ENCODE measurements around the gene PATE3. TPM values are rescaled to one million over a fixed set of nuclear protein-coding genes. Genes with fewer than 3 reads are reported as not detected.

Gene PATE3, protein sequence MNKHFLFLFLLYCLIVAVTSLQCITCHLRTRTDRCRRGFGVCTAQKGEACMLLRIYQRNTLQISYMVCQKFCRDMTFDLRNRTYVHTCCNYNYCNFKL
- not detected in 2 replicates for total RNA-seq (2022)
- not detected for Bru-seq, nascent RNA
- not detected for BruChase-seq, experiment 1, labeled RNA remaining after a 6-hour chase
- BruChase-seq, experiment 2, labeled RNA remaining after a 2-hour chase = not detected
- long read RNA-seq = 0 reads

DNA sequence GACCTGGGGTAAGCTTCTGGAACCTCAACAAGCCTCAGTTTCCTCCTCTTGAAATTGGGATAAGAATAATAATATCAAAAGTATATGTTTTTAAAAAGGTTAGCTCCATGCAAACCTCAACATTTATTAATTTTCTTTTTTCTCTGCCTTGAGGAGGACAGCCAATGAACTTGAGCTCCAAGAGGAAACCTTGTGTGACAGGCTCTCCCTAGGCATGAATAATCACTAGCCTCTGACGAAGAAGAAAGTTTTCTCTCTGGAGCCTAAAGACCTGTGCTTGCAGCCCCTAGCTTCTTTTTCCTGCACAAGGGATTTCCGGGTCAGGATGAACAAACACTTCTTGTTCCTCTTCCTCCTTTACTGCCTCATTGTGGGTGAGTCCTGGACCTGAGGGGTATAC lies at the start of gene PATE3:
Gene PATE3, plus strand, starts transcription at position 301 of the 400 bp plus-strand sequence. Its CDS starts 25 bp downstream, at position 326.
- DNase-seq (ENCODE audit: unreplicated experiment) = no peak
- ChIA-PET POLR2A (no interaction called here), CTCF (interaction anchor here (0.6 kb wide), 1 partner anchor 457 kb away, joined by 4 read pairs; no protein-coding TSS in a partner anchor)
- intact Hi-C loops (cut with micrococcal nuclease) = no loop called here
- peaks cover 6% of the 10 kb centered on the region for H3K9me3 Mint-ChIP-seq (ENCODE audit: unreplicated experiment)
- no TSS peak for BruUV-seq (replicated peaks)
- no peak within 1 kb of the TSS for H3K4me3 Mint-ChIP-seq (ENCODE audit: unreplicated experiment)
- no peaks in the 10 kb centered on the region for H3K27me3 Mint-ChIP-seq (ENCODE audit: insufficient read depth, unreplicated experiment)
- no peak within 1 kb of the TSS for H3K27ac Mint-ChIP-seq (ENCODE audit: low read depth, unreplicated experiment)
- no peaks in the 10 kb centered on the region for H3K36me3 Mint-ChIP-seq (ENCODE audit: insufficient read depth, unreplicated experiment)
- H3K4me1 Mint-ChIP-seq (ENCODE audit: insufficient read depth, unreplicated experiment) = no peaks in the 10 kb centered on the region
- TF ChIP-seq, protein P1, sequence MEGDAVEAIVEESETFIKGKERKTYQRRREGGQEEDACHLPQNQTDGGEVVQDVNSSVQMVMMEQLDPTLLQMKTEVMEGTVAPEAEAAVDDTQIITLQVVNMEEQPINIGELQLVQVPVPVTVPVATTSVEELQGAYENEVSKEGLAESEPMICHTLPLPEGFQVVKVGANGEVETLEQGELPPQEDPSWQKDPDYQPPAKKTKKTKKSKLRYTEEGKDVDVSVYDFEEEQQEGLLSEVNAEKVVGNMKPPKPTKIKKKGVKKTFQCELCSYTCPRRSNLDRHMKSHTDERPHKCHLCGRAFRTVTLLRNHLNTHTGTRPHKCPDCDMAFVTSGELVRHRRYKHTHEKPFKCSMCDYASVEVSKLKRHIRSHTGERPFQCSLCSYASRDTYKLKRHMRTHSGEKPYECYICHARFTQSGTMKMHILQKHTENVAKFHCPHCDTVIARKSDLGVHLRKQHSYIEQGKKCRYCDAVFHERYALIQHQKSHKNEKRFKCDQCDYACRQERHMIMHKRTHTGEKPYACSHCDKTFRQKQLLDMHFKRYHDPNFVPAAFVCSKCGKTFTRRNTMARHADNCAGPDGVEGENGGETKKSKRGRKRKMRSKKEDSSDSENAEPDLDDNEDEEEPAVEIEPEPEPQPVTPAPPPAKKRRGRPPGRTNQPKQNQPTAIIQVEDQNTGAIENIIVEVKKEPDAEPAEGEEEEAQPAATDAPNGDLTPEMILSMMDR (IDR thresholded peaks at IDR 0.05; ENCODE audit: unreplicated experiment) = no peak

DNA sequence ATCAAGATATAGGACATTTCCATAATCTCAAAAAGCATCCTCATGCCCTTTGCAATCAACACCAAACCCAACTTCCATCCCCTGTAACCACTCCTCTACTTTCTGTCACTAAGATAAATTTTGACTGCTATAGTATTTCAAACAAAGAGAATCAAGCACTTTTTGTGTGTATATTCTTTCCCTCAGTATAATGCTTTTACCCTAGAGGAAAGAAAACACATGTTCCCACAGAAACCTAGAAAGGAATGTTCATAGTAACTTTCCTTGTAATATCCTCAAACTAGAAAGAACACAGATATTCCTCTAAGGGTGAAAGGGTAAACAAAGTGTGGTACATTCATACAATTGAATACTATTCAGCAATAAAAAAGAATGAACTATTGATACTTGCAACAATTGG lies 47.3 kb upstream of the PATE3 start:
- no TSS peak for BruUV-seq (replicated peaks)
- Mint-ChIP-seq H3K9me3 (ENCODE audit: unreplicated experiment) (no peaks in the 10 kb centered on the region), H3K27me3 (ENCODE audit: insufficient read depth, unreplicated experiment) (peaks cover 51% of the 10 kb centered on the region)

DNA sequence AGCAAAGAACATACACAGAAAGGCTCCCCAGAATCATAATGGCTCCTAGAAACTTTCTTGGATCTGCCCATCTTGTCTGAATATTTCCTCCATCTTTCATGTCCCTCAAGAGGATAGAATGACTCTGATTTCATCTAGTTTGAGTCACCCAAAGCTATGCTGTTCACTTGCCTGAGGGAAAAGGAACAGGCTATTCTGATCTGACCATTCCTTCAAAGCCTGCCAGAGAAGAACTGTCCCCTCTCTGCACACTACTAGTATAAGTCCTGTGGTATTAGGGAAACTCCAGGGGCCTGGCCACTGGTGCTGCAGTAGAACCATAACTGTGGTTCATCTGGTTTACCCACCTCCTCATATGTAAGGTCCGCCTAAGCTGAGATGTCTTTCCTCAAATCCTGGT lies 44.2 kb upstream of the PATE3 start:
- no TSS peak for BruUV-seq (replicated peaks)
- no peak overlapping the region for H3K4me3 Mint-ChIP-seq (ENCODE audit: unreplicated experiment)
- ChIA-PET POLR2A (no interaction called here), CTCF (no interaction called here)
- no peak overlapping the region for H3K27ac Mint-ChIP-seq (ENCODE audit: low read depth, unreplicated experiment)
- no peak for DNase-seq (ENCODE audit: unreplicated experiment)
- peaks cover 36% of the 10 kb centered on the region for H3K27me3 Mint-ChIP-seq (ENCODE audit: insufficient read depth, unreplicated experiment)
- H3K4me1 Mint-ChIP-seq (ENCODE audit: insufficient read depth, unreplicated experiment) = no peaks in the 10 kb centered on the region
- TF ChIP-seq, protein P1 (IDR thresholded peaks at IDR 0.05; ENCODE audit: unreplicated experiment) = no peak
- no peaks in the 10 kb centered on the region for H3K36me3 Mint-ChIP-seq (ENCODE audit: insufficient read depth, unreplicated experiment)
- H3K9me3 Mint-ChIP-seq (ENCODE audit: unreplicated experiment) = no peaks in the 10 kb centered on the region
- intact Hi-C loops (cut with micrococcal nuclease) = no loop called here

More for the DNA sequence above, 47.3 kb upstream of the PATE3 start:
- DNase-seq (ENCODE audit: unreplicated experiment) = no peak
- no peaks in the 10 kb centered on the region for H3K36me3 Mint-ChIP-seq (ENCODE audit: insufficient read depth, unreplicated experiment)
- POLR2A ChIA-PET = no interaction called here
- no peak overlapping the region for H3K4me3 Mint-ChIP-seq (ENCODE audit: unreplicated experiment)
- CTCF ChIA-PET = interaction anchor here (0.6 to 0.9 kb wide), 2 partner anchors 135 to 1325 kb away, joined by 3 to 4 read pairs; no protein-coding TSS in a partner anchor
- no peaks in the 10 kb centered on the region for H3K4me1 Mint-ChIP-seq (ENCODE audit: insufficient read depth, unreplicated experiment)
- TF ChIP-seq, protein P1 (IDR thresholded peaks at IDR 0.05; ENCODE audit: unreplicated experiment) = no peak
- intact Hi-C loops (cut with micrococcal nuclease) = no loop called here
- no peak overlapping the region for H3K27ac Mint-ChIP-seq (ENCODE audit: low read depth, unreplicated experiment)

DNA sequence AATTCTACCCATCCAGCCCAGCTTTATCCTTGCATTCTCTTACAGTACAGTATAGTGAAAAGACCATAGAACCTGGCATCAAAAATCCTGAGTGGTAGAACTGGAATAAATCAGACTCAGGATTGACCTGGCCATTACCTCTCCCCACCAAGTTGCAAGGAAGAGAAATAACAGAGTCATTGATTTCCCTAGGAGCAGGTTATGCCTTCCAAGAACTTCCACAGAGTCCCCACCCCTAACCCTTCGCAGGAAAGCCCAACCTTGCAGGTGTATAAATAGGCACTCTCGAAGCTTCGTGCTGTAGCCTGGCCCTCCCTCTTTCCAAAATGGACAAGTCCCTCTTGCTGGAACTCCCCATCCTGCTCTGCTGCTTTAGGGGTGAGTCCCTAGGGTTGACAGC lies 41.9 kb upstream of the PATE3 start, which contains the start of gene PATE1:
Gene PATE1, plus strand, starts transcription at position 301 of the 400 bp plus-strand sequence. Its CDS starts 26 bp downstream, at position 327.
- CTCF ChIA-PET = no interaction called here

More for the DNA sequence above, 41.9 kb upstream of the PATE3 start, which contains the start of gene PATE1:
- no peaks in the 10 kb centered on the region for H3K9me3 Mint-ChIP-seq (ENCODE audit: unreplicated experiment)
- BruUV-seq (replicated peaks) = no TSS peak
- no peak within 1 kb of the TSS for H3K4me3 Mint-ChIP-seq (ENCODE audit: unreplicated experiment)
- H3K36me3 Mint-ChIP-seq (ENCODE audit: insufficient read depth, unreplicated experiment) = no peaks in the 10 kb centered on the region
- H3K4me1 Mint-ChIP-seq (ENCODE audit: insufficient read depth, unreplicated experiment) = no peaks in the 10 kb centered on the region
- POLR2A ChIA-PET = no interaction called here
- TF ChIP-seq, protein P1 (IDR thresholded peaks at IDR 0.05; ENCODE audit: unreplicated experiment) = no peak
- H3K27ac Mint-ChIP-seq (ENCODE audit: low read depth, unreplicated experiment) = no peak within 1 kb of the TSS
- intact Hi-C loops (cut with micrococcal nuclease) = no loop called here
- H3K27me3 Mint-ChIP-seq (ENCODE audit: insufficient read depth, unreplicated experiment) = peaks cover 17% of the 10 kb centered on the region
- DNase-seq (ENCODE audit: unreplicated experiment) = no peak
